BLaER1 treated with 17β-estradiol and CSF1 and Interleukin-3, amounts not matched to agents 10 nM and 100 nM (cell line): Measurements from ENCODE around the gene ANKH.
A peak's percentile ranks its signal among the peaks of the same experiment; 100 is the strongest.

Source experiments
- H3K27ac ChIP-seq, 11 experiments: shearing (Covaris generic); formaldehyde crosslinking; 2 replicates each; pipeline ENCODE4 v1.8.1; 2022
- H3K27me3 ChIP-seq, 11 experiments: shearing (Covaris generic); formaldehyde crosslinking; 2 replicates each; pipeline ENCODE4 v1.8.1; 2022
- H3K36me3 ChIP-seq, 11 experiments: shearing (Covaris generic); formaldehyde crosslinking; 2 replicates each; pipeline ENCODE4 v1.8.1; 2022
- H3K4me1 ChIP-seq, 10 experiments: shearing (Covaris generic); formaldehyde crosslinking; 2 replicates each; pipeline ENCODE4 v1.8.1; 2022
- H3K4me2 ChIP-seq, 11 experiments: shearing (Covaris generic); formaldehyde crosslinking; 2 replicates each; pipeline ENCODE4 v1.8.1; 2022
- H3K4me3 ChIP-seq, 10 experiments: shearing (Covaris generic); formaldehyde crosslinking; 2 replicates each; pipeline ENCODE4 v1.8.1; 2022
- H3K9ac ChIP-seq, 11 experiments: shearing (Covaris generic); formaldehyde crosslinking; 2 replicates each; pipeline ENCODE4 v1.8.1; 2022
- H3K9me3 ChIP-seq, 11 experiments: shearing (Covaris generic); formaldehyde crosslinking; replicated peaks in 1 of 11; 2 replicates each; pipeline ENCODE4 v1.8.1; 2022
- H4K20me1 ChIP-seq, 11 experiments: shearing (Covaris generic); formaldehyde crosslinking; 2 replicates each; pipeline ENCODE4 v1.8.1; 2022
- Cebpa-rat ChIP-seq, 11 experiments: shearing (Covaris generic); IDR thresholded peaks; 2 replicates each; pipeline ENCODE4 v1.8.1; 2022

ANKH gene

GRCh38 chr5:14671414-14671813 lies 200.2 kb downstream of the ANKH start:
- Histone ChIP-seq H3K36me3 (peaks cover 16 to 42% (median 33%) of the 10 kb centered on the region in 11 experiments; a peak in 20 of 22 replicates), H3K9ac (no peak overlapping the region), H3K4me2 (peak overlapping the region; percentile 30 to 78 (median 63); a peak in 20 of 22 replicates), H3K27ac (no peak overlapping the region), H3K4me1 (peaks cover 77 to 92% (median 87%) of the 10 kb centered on the region in 10 experiments), H3K9me3 (no peaks in the 10 kb centered on the region), H3K4me3 (no peak overlapping the region), H3K27me3 (no peaks in the 10 kb centered on the region), H4K20me1 (peaks cover 73 to 100% (median 98%) of the 10 kb centered on the region in 11 experiments)
- no peak for TF ChIP-seq Cebpa-rat (IDR thresholded peaks at IDR 0.05)

DNA sequence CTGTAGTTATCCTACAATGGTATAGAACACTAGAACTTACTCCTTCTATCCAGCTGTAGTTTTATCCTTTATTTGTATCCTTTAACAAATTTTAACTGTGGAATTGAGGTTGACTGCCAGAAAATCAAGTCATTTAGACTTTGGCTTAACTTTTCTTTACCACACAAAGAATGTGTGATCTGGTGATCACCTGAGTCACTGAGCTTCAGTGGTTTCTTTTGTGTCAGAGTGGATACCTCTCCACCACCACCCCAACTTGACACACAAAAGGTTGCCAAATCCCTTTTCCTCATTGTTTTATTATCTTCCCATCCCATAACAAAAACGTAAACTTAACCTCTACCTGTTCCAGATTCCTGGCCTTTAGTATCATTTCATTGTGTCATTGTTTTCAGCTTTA lies 201.6 kb downstream of the ANKH start:
- H3K9ac ChIP-seq: no peak overlapping the region
- H3K9me3 ChIP-seq: no peaks in the 10 kb centered on the region
- no peak for TF ChIP-seq Cebpa-rat (IDR thresholded peaks at IDR 0.05)
- H3K27me3 ChIP-seq: no peaks in the 10 kb centered on the region
- H3K36me3 ChIP-seq: peaks cover 16 to 41% (median 33%) of the 10 kb centered on the region in 11 experiments; a peak in 20 of 22 replicates
- H3K4me2 ChIP-seq: peak overlapping the region in 1 of 11 experiments; percentile 72; a peak in 3 of 22 replicates
- H4K20me1 ChIP-seq: peaks cover 83 to 100% (median 98%) of the 10 kb centered on the region in 11 experiments
- no peak overlapping the region for H3K27ac ChIP-seq
- H3K4me1 ChIP-seq: peaks cover 73 to 88% (median 84%) of the 10 kb centered on the region in 10 experiments
- H3K4me3 ChIP-seq: no peak overlapping the region

GRCh38 chr5:14669415-14669814 lies 202.2 kb downstream of the ANKH start:
- Histone ChIP-seq H3K36me3 (peaks cover 11 to 37% (median 28%) of the 10 kb centered on the region in 11 experiments; a peak in 20 of 22 replicates), H3K27ac (no peak overlapping the region)

DNA sequence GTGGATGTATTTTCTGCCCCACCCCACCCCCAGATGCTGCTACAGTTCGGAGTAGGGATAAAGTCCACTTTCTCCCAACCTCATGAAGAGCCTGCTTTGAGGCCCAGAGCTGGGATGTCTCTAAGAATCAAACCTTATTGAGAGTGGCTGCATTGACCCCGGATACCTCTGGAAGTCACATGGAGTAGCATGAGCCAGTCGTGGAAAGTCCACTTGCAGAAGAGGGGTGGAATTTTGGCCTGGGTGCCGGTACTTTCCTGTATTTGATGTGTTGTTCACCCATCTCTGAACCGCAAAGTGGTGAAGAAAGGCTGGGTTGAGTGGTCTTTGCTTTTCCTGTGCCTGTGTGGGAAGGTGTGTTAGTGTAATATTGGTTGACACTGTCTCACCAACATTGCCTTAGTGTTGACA lies 203.4 kb downstream of the ANKH start:
- no peaks in the 10 kb centered on the region for H3K9me3 ChIP-seq
- peak overlapping the region in 5 of 11 experiments; percentile 20 to 47 (median 29); a peak in 5 of 22 replicates for H3K9ac ChIP-seq
- H3K27me3 ChIP-seq: no peaks in the 10 kb centered on the region
- no peak for TF ChIP-seq Cebpa-rat (IDR thresholded peaks at IDR 0.05)
- peaks cover 71 to 84% (median 80%) of the 10 kb centered on the region in 10 experiments for H3K4me1 ChIP-seq
- H3K4me2 ChIP-seq: peak overlapping the region; percentile 85 to 98 (median 94)
- H3K4me3 ChIP-seq: no peak overlapping the region
- peaks cover 75 to 86% (median 80%) of the 10 kb centered on the region in 11 experiments for H4K20me1 ChIP-seq
- peak overlapping the region in 1 of 11 experiments; percentile 5; a peak in 2 of 22 replicates for H3K27ac ChIP-seq
- H3K36me3 ChIP-seq: peaks cover 2 to 25% (median 17%) of the 10 kb centered on the region in 11 experiments; a peak in 12 of 22 replicates

More at GRCh38 chr5:14669415-14669814, 202.2 kb downstream of the ANKH start:
- Histone ChIP-seq H4K20me1 (peaks cover 82 to 98% (median 93%) of the 10 kb centered on the region in 11 experiments), H3K4me2 (peak overlapping the region in 6 of 11 experiments; percentile 35 to 98 (median 94); a peak in 4 of 22 replicates), H3K4me1 (peaks cover 68 to 83% (median 79%) of the 10 kb centered on the region in 10 experiments), H3K4me3 (no peak overlapping the region), H3K9ac (no peak overlapping the region), H3K27me3 (no peaks in the 10 kb centered on the region), H3K9me3 (no peaks in the 10 kb centered on the region)
- no peak for TF ChIP-seq Cebpa-rat (IDR thresholded peaks at IDR 0.05)

- H3K4me2 ChIP-seq: peak overlapping the region; percentile 85 to 98 (median 94)
- peaks cover 2 to 25% (median 16%) of the 10 kb centered on the region in 11 experiments; a peak in 12 of 22 replicates for H3K36me3 ChIP-seq
- TF ChIP-seq Cebpa-rat (IDR thresholded peaks at IDR 0.05): no peak
- peak overlapping the region in 5 of 11 experiments; percentile 6 to 47 (median 29); a peak in 7 of 22 replicates for H3K9ac ChIP-seq
- H4K20me1 ChIP-seq: peaks cover 71 to 82% (median 76%) of the 10 kb centered on the region in 11 experiments
- H3K27me3 ChIP-seq: no peaks in the 10 kb centered on the region
- no peak overlapping the region for H3K4me3 ChIP-seq
- no peaks in the 10 kb centered on the region for H3K9me3 ChIP-seq
- H3K27ac ChIP-seq: peak overlapping the region in 1 of 11 experiments; percentile 5; a peak in 1 of 22 replicates
- H3K4me1 ChIP-seq: peaks cover 73 to 84% (median 80%) of the 10 kb centered on the region in 10 experiments
Observed at GRCh38 chr5:14667770-14668169, 203.8 kb downstream of the ANKH start.

- Histone ChIP-seq H3K9ac (peak overlapping the region in 4 of 11 experiments; percentile 6 to 36 (median 28); a peak in 4 of 22 replicates), H3K27ac (no peak overlapping the region), H3K9me3 (no peaks in the 10 kb centered on the region; a peak in 1 of 22 replicates), H3K36me3 (peaks cover 2 to 26% (median 17%) of the 10 kb centered on the region in 11 experiments; a peak in 12 of 22 replicates), H3K27me3 (no peaks in the 10 kb centered on the region), H3K4me1 (peaks cover 68 to 81% (median 77%) of the 10 kb centered on the region in 10 experiments), H3K4me2 (peak overlapping the region; percentile 85 to 98 (median 94)), H4K20me1 (peaks cover 66 to 77% (median 71%) of the 10 kb centered on the region in 11 experiments), H3K4me3 (no peak overlapping the region)
- no peak for TF ChIP-seq Cebpa-rat (IDR thresholded peaks at IDR 0.05)
Observed at GRCh38 chr5:14667290-14667689, 204.3 kb downstream of the ANKH start.

GRCh38 chr5:14666357-14666756 lies 205.2 kb downstream of the ANKH start:
- no peak for TF ChIP-seq Cebpa-rat (IDR thresholded peaks at IDR 0.05)
- Histone ChIP-seq H3K4me1 (peaks cover 58 to 75% (median 68%) of the 10 kb centered on the region in 10 experiments), H3K4me2 (peak overlapping the region; percentile 85 to 98 (median 94)), H4K20me1 (peaks cover 57 to 67% (median 62%) of the 10 kb centered on the region in 11 experiments), H3K9ac (peak overlapping the region in 9 of 11 experiments; percentile 2 to 94 (median 92); a peak in 13 of 22 replicates), H3K27ac (no peak overlapping the region), H3K4me3 (peak overlapping the region; percentile 78 to 99 (median 92); a peak in 15 of 20 replicates), H3K27me3 (no peaks in the 10 kb centered on the region), H3K36me3 (peaks cover 2 to 30% (median 19%) of the 10 kb centered on the region in 11 experiments; a peak in 13 of 22 replicates), H3K9me3 (peaks cover 0 to 7% (median 0%) of the 10 kb centered on the region in 11 experiments; a peak in 2 of 22 replicates)

DNA sequence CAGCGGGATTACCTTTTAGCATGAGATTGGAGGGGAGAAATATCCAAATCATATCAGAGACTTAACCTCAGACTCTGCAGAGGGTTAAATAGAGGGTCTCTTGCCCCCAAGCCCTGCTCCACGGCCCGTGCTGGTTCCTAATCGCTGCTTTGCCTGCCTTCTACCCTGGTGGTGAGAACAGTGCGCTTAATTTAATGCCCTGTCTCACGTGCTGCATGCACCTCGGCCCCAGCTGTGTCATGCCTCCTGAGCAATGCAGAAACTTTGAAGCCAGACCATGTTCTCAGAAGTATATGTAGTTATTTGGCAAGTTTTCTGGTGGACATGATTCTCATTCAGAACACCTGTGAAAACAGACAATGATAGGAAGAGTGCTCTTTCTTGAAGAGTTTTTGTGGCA lies 205.6 kb downstream of the ANKH start:
- H3K27ac ChIP-seq: peak overlapping the region in 2 of 11 experiments; percentile 90 to 91; a peak in 2 of 22 replicates
- H3K4me1 ChIP-seq: peaks cover 58 to 75% (median 66%) of the 10 kb centered on the region in 10 experiments
- H3K4me3 ChIP-seq: peak overlapping the region; percentile 78 to 99 (median 92)
- peaks cover 2 to 30% (median 19%) of the 10 kb centered on the region in 11 experiments; a peak in 13 of 22 replicates for H3K36me3 ChIP-seq
- peaks cover 53 to 63% (median 58%) of the 10 kb centered on the region in 11 experiments for H4K20me1 ChIP-seq
- H3K27me3 ChIP-seq: no peaks in the 10 kb centered on the region
- peaks cover 0 to 7% (median 0%) of the 10 kb centered on the region in 11 experiments; a peak in 2 of 22 replicates for H3K9me3 ChIP-seq
- TF ChIP-seq Cebpa-rat (IDR thresholded peaks at IDR 0.05): no peak
- peak overlapping the region; percentile 85 to 98 (median 94) for H3K4me2 ChIP-seq
- peak overlapping the region; percentile 88 to 94 (median 93); a peak in 21 of 22 replicates for H3K9ac ChIP-seq
